Smooth muscle cell (in vitro differentiated cells): ENCODE data around the gene CMPK2. TPM values are rescaled to one million over a fixed set of nuclear protein-coding genes. Genes with fewer than 3 reads are reported as not detected.

ENCODE experiments used
- DNase-seq: peaks from one replicate; lab custom pipeline; 2025; ENCODE audit not compliant: unreplicated experiment; lab: John Stamatoyannopoulos, UW
- H2AFZ ChIP-seq: fragments of 200-600 bp; sonication (generic); 2 replicates; pipeline ENCODE4 v1.6.0; 2016; ENCODE audit warnings: antibody characterized with exemption, low read depth, mild to moderate bottlenecking
- H3F3A ChIP-seq: fragments of 200-600 bp; sonication (generic); 2 replicates; pipeline ENCODE4 v1.6.0; 2017; ENCODE audit warnings: antibody characterized with exemption, low read depth
- H3K27ac ChIP-seq: fragments of 200-600 bp; sonication (generic); 2 replicates; pipeline ENCODE4 v1.5.1; 2016; ENCODE audit warnings: low read depth, mild to moderate bottlenecking
- H3K27me3 ChIP-seq: fragments of 200-600 bp; sonication (generic); 2 replicates; pipeline ENCODE4 v1.6.1; 2016; ENCODE audit warnings: low read depth, mild to moderate bottlenecking
- H3K36me3 ChIP-seq: fragments of 200-600 bp; sonication (generic); 2 replicates; pipeline ENCODE4 v1.5.1; 2016; ENCODE audit warnings: low read depth
- H3K4me1 ChIP-seq: fragments of 200-600 bp; sonication (generic); 2 replicates; pipeline ENCODE4 v1.5.1; 2016; ENCODE audit warnings: low read depth
- H3K4me2 ChIP-seq: fragments of 200-600 bp; sonication (generic); 2 replicates; pipeline ENCODE4 v1.6.0; 2016; ENCODE audit warnings: mild to moderate bottlenecking
- H3K4me3 ChIP-seq: fragments of 200-600 bp; sonication (generic); 2 replicates; pipeline ENCODE4 v1.5.1; 2016; ENCODE audit warnings: mild to moderate bottlenecking
- H3K79me2 ChIP-seq: fragments of 200-600 bp; sonication (generic); 2 replicates; pipeline ENCODE4 v1.6.0; 2016; ENCODE audit warnings: low read depth, mild to moderate bottlenecking
- H3K9ac ChIP-seq: fragments of 200-600 bp; sonication (generic); 2 replicates; pipeline ENCODE4 v1.6.0; 2016; ENCODE audit warnings: low read depth
- H3K9me3 ChIP-seq: fragments of 200-600 bp; sonication (generic); replicated peaks from 2 replicates; pipeline ENCODE4 v1.5.1; 2016; ENCODE audit warnings: low read depth
- H4K20me1 ChIP-seq: fragments of 200-600 bp; sonication (generic); 2 replicates; pipeline ENCODE4 v1.6.0; 2016; ENCODE audit warnings: low read depth
- WGBS: methylation state at CpG from one replicate; pipeline ENCODE4 v1.1.7; 2016; ENCODE audit warnings: low lambda C conversion rate; 5-methylcytosine and 5-hydroxymethylcytosine counted together
- polyA plus RNA-seq: library from polyadenylated mRNA; unstranded; fragments of >200 nt; fragmentation: Nextera tagmentation; extraction: Ambion mirVana; gene quantifications from 2 replicates; pipeline ENCODE4 v1.2.1, GENCODE V29; 2016
- total RNA-seq: library from RNA; depleted of rRNA; stranded (reverse); fragments of >200 nt; gene quantifications from 2 replicates; pipeline ENCODE4 v1.2.3, GENCODE V29; 2014
- TF ChIP-seq, protein P1 (sequence below): fragments of 200-600 bp; sonication (generic); IDR thresholded peaks from 2 replicates; pipeline ENCODE4 v1.5.1; 2017; ENCODE audit warnings: borderline replicate concordance, mild to moderate bottlenecking, antibody characterized with exemption; ENCODE audit not compliant: insufficient read depth, poor library complexity, severe bottlenecking

The CMPK2 gene
- total and polyA plus RNA-seq, 2 experiments from 2014 or later = 0.19 to 0.31 TPM

DNA sequence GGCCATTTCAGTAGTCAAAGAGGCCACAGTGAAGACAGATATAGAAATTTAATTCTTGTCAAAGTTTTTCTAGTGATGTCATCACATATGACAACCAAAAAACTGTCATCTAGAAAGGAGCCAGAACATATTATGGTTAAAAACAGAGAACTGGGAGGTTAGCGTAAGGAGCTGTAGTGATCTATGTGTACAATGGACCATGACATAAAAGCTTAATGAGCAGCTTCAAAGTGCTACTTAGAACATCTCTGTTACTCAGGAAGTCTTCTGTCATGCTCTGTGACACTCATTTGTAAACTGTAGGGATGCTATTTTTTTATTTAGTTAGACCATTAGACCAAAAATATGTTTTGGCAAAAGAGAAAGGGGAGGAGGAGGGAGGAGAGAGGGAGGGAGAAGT lies 57.3 kb downstream of the CMPK2 start:
- H3K36me3 ChIP-seq = no peaks in the 10 kb centered on the region
- no peak overlapping the region for H2AFZ ChIP-seq
- H3K4me1 ChIP-seq = no peaks in the 10 kb centered on the region
- 84% methylated on average over 1 of the region's 1 CpG for WGBS
- H3K4me2 ChIP-seq = no peak overlapping the region
- no peak overlapping the region for H3K9ac ChIP-seq
- no peak overlapping the region for H3K4me3 ChIP-seq
- no peak overlapping the region for H3K27ac ChIP-seq
- no peak for DNase-seq
- H3K27me3 ChIP-seq = no peaks in the 10 kb centered on the region
- TF ChIP-seq, protein P1, sequence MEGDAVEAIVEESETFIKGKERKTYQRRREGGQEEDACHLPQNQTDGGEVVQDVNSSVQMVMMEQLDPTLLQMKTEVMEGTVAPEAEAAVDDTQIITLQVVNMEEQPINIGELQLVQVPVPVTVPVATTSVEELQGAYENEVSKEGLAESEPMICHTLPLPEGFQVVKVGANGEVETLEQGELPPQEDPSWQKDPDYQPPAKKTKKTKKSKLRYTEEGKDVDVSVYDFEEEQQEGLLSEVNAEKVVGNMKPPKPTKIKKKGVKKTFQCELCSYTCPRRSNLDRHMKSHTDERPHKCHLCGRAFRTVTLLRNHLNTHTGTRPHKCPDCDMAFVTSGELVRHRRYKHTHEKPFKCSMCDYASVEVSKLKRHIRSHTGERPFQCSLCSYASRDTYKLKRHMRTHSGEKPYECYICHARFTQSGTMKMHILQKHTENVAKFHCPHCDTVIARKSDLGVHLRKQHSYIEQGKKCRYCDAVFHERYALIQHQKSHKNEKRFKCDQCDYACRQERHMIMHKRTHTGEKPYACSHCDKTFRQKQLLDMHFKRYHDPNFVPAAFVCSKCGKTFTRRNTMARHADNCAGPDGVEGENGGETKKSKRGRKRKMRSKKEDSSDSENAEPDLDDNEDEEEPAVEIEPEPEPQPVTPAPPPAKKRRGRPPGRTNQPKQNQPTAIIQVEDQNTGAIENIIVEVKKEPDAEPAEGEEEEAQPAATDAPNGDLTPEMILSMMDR = no peak
- no peaks in the 10 kb centered on the region for H4K20me1 ChIP-seq
- H3K79me2 ChIP-seq = no peaks in the 10 kb centered on the region
- H3K9me3 ChIP-seq = no peaks in the 10 kb centered on the region
- H3F3A ChIP-seq = no peaks in the 10 kb centered on the region

DNA sequence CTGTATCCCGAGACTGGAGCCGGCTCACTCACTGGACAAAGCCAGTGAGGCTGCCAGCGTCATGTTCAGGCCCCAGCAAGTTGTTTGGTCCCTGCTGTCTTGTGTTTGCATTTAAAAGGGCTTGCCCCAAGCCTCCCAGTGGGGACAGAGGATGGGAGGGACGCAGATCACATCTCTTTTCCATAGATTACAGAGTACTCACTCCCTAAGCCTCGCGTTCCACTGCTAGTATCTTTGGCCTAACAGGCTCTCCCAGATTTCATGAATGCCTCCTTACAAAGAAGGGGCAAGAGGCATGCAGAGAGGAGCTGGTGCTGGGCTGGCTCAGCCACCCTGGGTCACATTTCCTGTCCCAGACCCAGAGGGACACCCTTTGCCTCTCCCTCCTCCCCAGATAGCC lies 59.1 kb downstream of the CMPK2 start:
- no peak overlapping the region for H3K4me3 ChIP-seq
- no peak overlapping the region for H3K4me2 ChIP-seq
- H3F3A ChIP-seq = no peaks in the 10 kb centered on the region
- H3K79me2 ChIP-seq = no peaks in the 10 kb centered on the region
- no peak for DNase-seq
- H3K36me3 ChIP-seq = no peaks in the 10 kb centered on the region
- no peak overlapping the region for H3K27ac ChIP-seq
- no peak overlapping the region for H3K9ac ChIP-seq
- TF ChIP-seq, protein P1 = no peak
- no peaks in the 10 kb centered on the region for H3K4me1 ChIP-seq
- no peaks in the 10 kb centered on the region for H4K20me1 ChIP-seq
- no peaks in the 10 kb centered on the region for H3K27me3 ChIP-seq
- no peak overlapping the region for H2AFZ ChIP-seq
- H3K9me3 ChIP-seq = no peaks in the 10 kb centered on the region
- 21% methylated on average over 6 of the region's 6 CpGs for WGBS

DNA sequence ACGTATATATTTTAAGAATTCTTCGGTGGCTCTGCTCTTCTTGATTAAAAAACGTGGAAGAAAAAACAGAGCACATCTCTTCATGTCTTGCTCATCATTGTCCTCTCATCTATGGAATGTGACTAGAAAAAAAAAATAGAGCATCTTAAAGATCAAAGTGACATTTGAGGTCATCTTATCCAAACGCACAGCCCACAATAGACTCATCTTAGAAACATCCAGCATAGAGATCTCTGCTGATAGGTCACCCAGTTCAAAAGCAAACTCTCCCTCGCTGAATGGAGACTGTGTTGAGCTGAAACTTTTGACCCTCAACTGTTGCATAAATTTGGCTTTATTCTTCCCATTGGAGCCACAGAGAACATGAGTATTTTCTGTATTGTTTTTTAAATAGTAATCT lies 65.2 kb downstream of the CMPK2 start:
- DNase-seq = no peak
- 37% methylated on average over 5 of the region's 5 CpGs for WGBS
- Histone ChIP-seq H3F3A (no peaks in the 10 kb centered on the region), H2AFZ (no peak overlapping the region), H3K27ac (no peak overlapping the region), H3K9me3 (no peaks in the 10 kb centered on the region), H4K20me1 (no peaks in the 10 kb centered on the region), H3K4me3 (no peak overlapping the region), H3K4me1 (no peaks in the 10 kb centered on the region), H3K27me3 (no peaks in the 10 kb centered on the region), H3K36me3 (no peaks in the 10 kb centered on the region), H3K4me2 (peak overlapping the region; percentile 57), H3K9ac (no peak overlapping the region), H3K79me2 (no peaks in the 10 kb centered on the region)
- TF ChIP-seq, protein P1 = no peak

Other genes with a start within 250 kb of the CMPK2 start
- gene RSAD2, start 11.9 kb upstream of the CMPK2 start, total RNA-seq = not detected in 2 replicates
- gene RSAD2, start 11.9 kb upstream of the CMPK2 start, polyA plus RNA-seq = not detected in 2 replicates
- 13.6 and 23.3 TPM in 2 replicates for gene RNF144A, start 51.5 kb upstream of the CMPK2 start, total RNA-seq
- 10.0 and 11.0 TPM in 2 replicates for gene RNF144A, start 51.5 kb upstream of the CMPK2 start, polyA plus RNA-seq